ENCODE data around the gene TMPRSS12.

DNA sequence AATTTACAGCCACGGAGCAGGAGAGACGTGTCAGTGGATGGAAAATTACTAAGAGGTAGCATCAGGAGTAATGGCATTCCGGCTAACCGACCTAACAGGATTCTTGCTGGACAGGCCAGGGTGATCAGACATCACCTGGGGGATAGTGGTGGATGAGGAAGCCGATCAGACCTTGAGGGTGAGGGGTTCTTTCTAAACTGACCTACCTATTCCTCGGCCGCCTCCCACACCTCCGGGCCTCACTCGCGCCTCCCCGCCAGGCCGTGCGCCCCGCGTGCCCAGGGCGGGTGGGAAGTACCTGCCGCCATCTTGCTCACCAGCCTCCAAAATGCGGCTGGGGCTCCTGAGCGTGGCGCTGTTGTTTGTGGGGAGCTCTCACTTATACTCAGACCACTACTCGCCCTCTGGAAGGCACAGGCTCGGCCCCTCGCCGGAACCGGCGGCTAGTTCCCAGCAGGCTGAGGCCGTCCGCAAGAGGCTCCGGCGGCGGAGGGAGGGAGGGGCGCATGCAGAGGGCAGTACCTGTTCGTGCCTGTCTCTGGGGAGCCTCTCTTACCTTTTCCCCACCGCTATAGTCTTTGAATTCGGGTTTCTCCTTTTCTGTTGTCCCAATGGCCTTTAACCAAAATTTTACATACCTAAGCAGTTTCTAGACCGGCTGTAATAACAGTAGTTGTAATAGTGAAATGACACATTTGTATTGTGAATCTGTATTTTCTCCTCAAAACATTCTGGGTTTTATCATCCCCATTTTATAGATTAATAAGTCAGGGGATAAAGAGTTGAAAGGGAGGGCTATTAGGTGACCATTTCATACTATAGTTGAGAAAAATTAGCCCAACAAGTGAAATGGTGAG lies at the start of gene TMPRSS12:
- TF ChIP-seq CTCF (conservative IDR thresholded peaks at IDR 0.05 in 1 of 2, IDR thresholded peaks at IDR 0.05 in 1 of 2; ENCODE audit: low read depth in 1 of 2, low read length in 2 of 2) (peak in 1 of 2 donors; percentile 3), EZH2 (IDR thresholded peaks at IDR 0.05; ENCODE audit: low read length, missing control alignments) (no peak)
